NOMO-1 treated with DMSO at 0.1 percent for 48 hours (cell line): ENCODE results near the gene PDF.

Experiments used
- DNase-seq: peaks from one replicate; lab custom pipeline; 2025; ENCODE audit not compliant: unreplicated experiment; lab: John Stamatoyannopoulos, UW

Gene PDF

DNA sequence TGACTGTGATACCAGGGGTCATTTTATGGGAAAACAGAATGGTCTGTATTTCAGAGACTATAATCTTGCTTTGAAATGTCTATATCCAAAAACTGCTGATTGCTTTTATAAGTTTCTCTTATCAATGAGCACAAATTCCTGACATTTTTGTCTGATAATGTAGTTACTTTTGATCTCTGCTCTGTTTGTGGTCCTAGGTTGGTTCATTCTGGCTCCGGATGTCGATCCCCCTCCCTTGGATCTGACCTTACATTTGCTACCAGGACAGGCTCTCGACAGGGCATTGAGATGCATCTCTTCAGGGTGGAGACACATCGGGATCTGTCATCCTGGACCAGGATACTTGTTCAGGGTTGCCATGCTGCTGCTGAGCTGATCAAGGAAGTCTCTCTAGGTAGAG, 46.5 kb downstream of the PDF start:
- no peak for DNase-seq

DNA sequence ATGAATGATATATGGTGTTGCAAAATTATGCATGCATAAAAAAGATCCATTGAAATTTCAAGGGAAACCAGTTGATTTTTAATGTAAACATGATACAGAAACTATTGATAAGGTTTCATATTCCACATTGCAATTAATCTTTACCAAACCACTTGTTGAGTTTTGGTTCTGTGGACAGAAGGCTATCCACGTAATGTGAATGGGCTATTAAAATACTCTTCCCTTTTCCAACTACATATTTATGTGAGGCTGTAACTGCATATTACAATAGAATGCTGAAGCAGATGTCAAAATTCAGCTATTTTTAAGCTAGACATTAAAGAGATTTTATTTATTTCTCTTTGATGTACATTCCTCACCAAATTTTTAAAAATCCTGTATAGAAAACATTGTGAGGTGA, 53.0 kb downstream of the PDF start:
- no peak for DNase-seq
